Panc1 (cell line): ENCODE data around the gene ARRB2. TPM values are rescaled to one million over a fixed set of nuclear protein-coding genes. Genes with fewer than 3 reads are reported as not detected.

Source experiments
- ATAC-seq: fragments of 200-7000 bp; cut with Tn5 transposase; 2 replicates; pipeline ENCODE4 v1.9.1; 2020; ENCODE audit warnings: mild to moderate bottlenecking, moderate library complexity
- BruUV-seq: library from RNA; stranded (reverse); fragments of 400-500 nt; replicated peaks from 2 replicates; lab custom pipeline; 2021; lab: Mats Ljungman, UMichigan
- CTCF ChIA-PET: fragments of 300-600 bp; sonication (Branson Sonifier 250); formaldehyde crosslinking; loops from one replicate; lab custom pipeline; 2022; ENCODE audit warnings: antibody characterized with exemption; lab: Charles Lee
- POLR2A ChIA-PET: fragments of 300-600 bp; sonication (Branson Sonifier 250); formaldehyde crosslinking; loops from one replicate; lab custom pipeline; 2022; ENCODE audit warnings: antibody characterized with exemption; lab: Charles Lee
- DNase-seq: peaks from one replicate; pipeline ENCODE4 v3.0.0-alpha.2; 2010; ENCODE audit warnings: low read depth, low spot score
- H3K27ac ChIP-seq: 2 replicates; pipeline ENCODE4 v1.5.1; 2011; ENCODE audit warnings: mild to moderate bottlenecking, low read length, inconsistent platforms
- H3K27me3 ChIP-seq: fragments of 200-500 bp; sonication (Bioruptor generic); 2 replicates; pipeline ENCODE4 v1.6.0; 2014; ENCODE audit warnings: low read length, inconsistent platforms; ENCODE audit not compliant: control insufficient read depth, insufficient read depth
- H3K36me3 ChIP-seq: fragments of 200-500 bp; sonication (Bioruptor generic); 2 replicates; pipeline ENCODE4 v1.5.1; 2014; ENCODE audit warnings: inconsistent platforms, mild to moderate bottlenecking, low read length, moderate library complexity; ENCODE audit not compliant: control insufficient read depth, insufficient read depth
- H3K4me1 ChIP-seq: 2 replicates; pipeline ENCODE4 v1.5.1; 2011; ENCODE audit warnings: inconsistent platforms, mild to moderate bottlenecking, low read length, moderate library complexity; ENCODE audit not compliant: control insufficient read depth, insufficient read depth
- H3K4me3 ChIP-seq, 2 experiments: 2 replicates each; pipeline ENCODE4 v1.5.1; 2011 to 2012; ENCODE audit warnings: low read depth in 2 of 2, low read length in 2 of 2, mild to moderate bottlenecking in 2 of 2, inconsistent platforms in 1 of 2, moderate library complexity in 1 of 2
- H3K9me3 ChIP-seq: fragments of 200-500 bp; sonication (Bioruptor generic); 2 replicates; pipeline ENCODE4 v1.5.1; 2014; ENCODE audit warnings: low read depth, mild to moderate bottlenecking, inconsistent platforms, low read length, moderate library complexity; ENCODE audit not compliant: control insufficient read depth, insufficient read depth
- CTCF ChIP-seq: fragments of 450-650 bp; IDR thresholded peaks from 2 replicates; pipeline ENCODE4 v1.5.1; 2017; ENCODE audit warnings: mild to moderate bottlenecking
- POLR2AphosphoS5 ChIP-seq: IDR thresholded peaks from 2 replicates; pipeline ENCODE4 v1.6.1; 2012; ENCODE audit warnings: mild to moderate bottlenecking, low read depth, low read length, moderate library complexity
- SIN3A ChIP-seq: IDR thresholded peaks from 2 replicates; pipeline ENCODE4 v1.6.1; 2012; ENCODE audit warnings: low read depth, mild to moderate bottlenecking, low read length, moderate library complexity, borderline replicate concordance; ENCODE audit not compliant: insufficient read depth
- TCF7L2 ChIP-seq: IDR thresholded peaks from 2 replicates; pipeline ENCODE4 v1.6.1; 2011; ENCODE audit warnings: mild to moderate bottlenecking, low read depth, low read length, inconsistent platforms
- in situ Hi-C: cut with HindIII; loops from 2 replicates; pipeline ENCODE4 v1.10.0; 2016; ENCODE audit warnings: low sequenced_read_pairs, low pct_unique_long_range_greater_than_20kb
- intact Hi-C: fragments of 100-400 bp; cut with micrococcal nuclease; formaldehyde crosslinking; loops from one replicate; pipeline ENCODE4 v1.10.0; 2022; ENCODE audit not compliant: unreplicated experiment
- total RNA-seq: library from RNA; stranded (reverse); gene quantifications from one replicate; pipeline ENCODE4 v1.2.1, GENCODE V29; 2021; ENCODE audit not compliant: unreplicated experiment
- TF ChIP-seq, protein P1 (sequence below), 2 experiments: IDR thresholded peaks; 2 replicates each; pipeline ENCODE4 v1.6.1; 2011 to 2012; ENCODE audit warnings: low read depth in 2 of 2, control low read depth in 1 of 2, low read length in 1 of 2, mild to moderate bottlenecking in 1 of 2, moderate library complexity in 1 of 2; ENCODE audit not compliant: insufficient read depth in 1 of 2

Gene ARRB2
- total RNA-seq, 1 experiment from 2014 or later = 39.2 TPM

DNA sequence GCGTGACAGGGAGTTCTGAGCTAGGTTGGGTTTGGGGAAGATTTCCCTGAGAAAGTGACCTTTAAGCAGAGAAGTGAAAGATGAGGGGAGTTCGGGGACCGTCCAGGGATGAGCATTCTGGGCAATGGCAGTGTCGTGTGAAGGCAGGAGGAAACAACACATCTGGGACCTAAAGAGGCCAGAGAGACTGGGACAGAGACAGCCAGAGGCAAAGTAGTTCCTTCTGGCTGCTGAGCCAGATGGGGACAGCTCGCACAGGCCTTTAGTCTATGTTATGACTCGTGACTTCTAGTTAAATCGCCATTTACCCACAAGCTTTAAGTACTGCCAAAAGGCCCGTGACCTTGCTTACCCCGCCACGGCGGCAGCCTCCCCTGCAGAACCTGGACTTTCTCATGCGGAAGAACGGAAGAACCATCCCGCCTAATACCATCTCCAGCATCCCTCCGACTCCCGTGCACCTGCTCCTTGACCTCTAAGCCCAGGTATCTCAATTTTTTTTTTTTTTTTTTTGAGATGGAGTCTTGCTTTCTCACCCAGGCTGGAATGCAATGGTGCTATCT, 12.3 kb downstream of the ARRB2 start:
- Histone ChIP-seq H3K27me3 (no peaks in the 10 kb centered on the region), H3K4me1 (peaks cover 14% of the 10 kb centered on the region), H3K27ac (no peak overlapping the region), H3K9me3 (no peaks in the 10 kb centered on the region), H3K36me3 (no peaks in the 10 kb centered on the region), H3K4me3 (no peak overlapping the region)
- no peak for TF ChIP-seq POLR2AphosphoS5
- TF ChIP-seq TCF7L2 = no peak
- no peak for TF ChIP-seq SIN3A
- no peak for TF ChIP-seq CTCF
- TF ChIP-seq, protein P1, sequence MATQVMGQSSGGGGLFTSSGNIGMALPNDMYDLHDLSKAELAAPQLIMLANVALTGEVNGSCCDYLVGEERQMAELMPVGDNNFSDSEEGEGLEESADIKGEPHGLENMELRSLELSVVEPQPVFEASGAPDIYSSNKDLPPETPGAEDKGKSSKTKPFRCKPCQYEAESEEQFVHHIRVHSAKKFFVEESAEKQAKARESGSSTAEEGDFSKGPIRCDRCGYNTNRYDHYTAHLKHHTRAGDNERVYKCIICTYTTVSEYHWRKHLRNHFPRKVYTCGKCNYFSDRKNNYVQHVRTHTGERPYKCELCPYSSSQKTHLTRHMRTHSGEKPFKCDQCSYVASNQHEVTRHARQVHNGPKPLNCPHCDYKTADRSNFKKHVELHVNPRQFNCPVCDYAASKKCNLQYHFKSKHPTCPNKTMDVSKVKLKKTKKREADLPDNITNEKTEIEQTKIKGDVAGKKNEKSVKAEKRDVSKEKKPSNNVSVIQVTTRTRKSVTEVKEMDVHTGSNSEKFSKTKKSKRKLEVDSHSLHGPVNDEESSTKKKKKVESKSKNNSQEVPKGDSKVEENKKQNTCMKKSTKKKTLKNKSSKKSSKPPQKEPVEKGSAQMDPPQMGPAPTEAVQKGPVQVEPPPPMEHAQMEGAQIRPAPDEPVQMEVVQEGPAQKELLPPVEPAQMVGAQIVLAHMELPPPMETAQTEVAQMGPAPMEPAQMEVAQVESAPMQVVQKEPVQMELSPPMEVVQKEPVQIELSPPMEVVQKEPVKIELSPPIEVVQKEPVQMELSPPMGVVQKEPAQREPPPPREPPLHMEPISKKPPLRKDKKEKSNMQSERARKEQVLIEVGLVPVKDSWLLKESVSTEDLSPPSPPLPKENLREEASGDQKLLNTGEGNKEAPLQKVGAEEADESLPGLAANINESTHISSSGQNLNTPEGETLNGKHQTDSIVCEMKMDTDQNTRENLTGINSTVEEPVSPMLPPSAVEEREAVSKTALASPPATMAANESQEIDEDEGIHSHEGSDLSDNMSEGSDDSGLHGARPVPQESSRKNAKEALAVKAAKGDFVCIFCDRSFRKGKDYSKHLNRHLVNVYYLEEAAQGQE (IDR thresholded peaks at IDR 0.05; ENCODE audit: insufficient read depth in 1 of 2, low read depth in 2 of 2, low read length in 1 of 2) = no peak
- DNase-seq (no peak), ATAC-seq (no peak)
- intact Hi-C loops = no loop called here
- ChIA-PET CTCF (no interaction called here), POLR2A (no interaction called here)
- no TSS peak for BruUV-seq
- in situ Hi-C loops = no loop called here

GRCh38 chr17:4724650-4725049, 14.2 kb downstream of the ARRB2 start:
- ATAC-seq (no peak), DNase-seq (no peak)
- Histone ChIP-seq H3K4me3 (no peak overlapping the region), H3K27ac (no peak overlapping the region), H3K36me3 (no peaks in the 10 kb centered on the region), H3K27me3 (no peaks in the 10 kb centered on the region), H3K4me1 (peaks cover 14% of the 10 kb centered on the region), H3K9me3 (no peaks in the 10 kb centered on the region)
- TF ChIP-seq POLR2AphosphoS5 (no peak), SIN3A (no peak), CTCF (no peak), TCF7L2 (no peak)
- TF ChIP-seq, protein P1 (IDR thresholded peaks at IDR 0.05; ENCODE audit: insufficient read depth in 1 of 2, low read depth in 2 of 2, low read length in 1 of 2) = no peak
- intact Hi-C loops = no loop called here
- in situ Hi-C loops = no loop called here
- no TSS peak for BruUV-seq
- CTCF ChIA-PET = no interaction called here
- POLR2A ChIA-PET = interaction anchor here (0.6 kb wide), 1 partner anchor 68 kb away, joined by 3 read pairs; no protein-coding TSS in a partner anchor
